Measurements from ENCODE around the gene MYO5C. TPM values are rescaled to one million over a fixed set of nuclear protein-coding genes. Genes with fewer than 3 reads are reported as not detected.

MYO5C gene
- total and polyA plus RNA-seq, 12 donors = 0.81 to 10.7 (median 2.5) TPM

GRCh38 chr15:52338891-52339290, 43.3 kb upstream of the MYO5C start:
- Histone ChIP-seq H3K36me3 (replicated peaks in 1 of 2) (peaks cover 0 to 4% of the 10 kb centered on the region in 2 donors), H3K9me3 (replicated peaks in 1 of 3) (no peaks in the 10 kb centered on the region), H3K27me3 (no peaks in the 10 kb centered on the region), H3K4me1 (replicated peaks in 1 of 2) (no peaks in the 10 kb centered on the region), H3K4me3 (no peak overlapping the region), H3K27ac (no peak overlapping the region)
- 96 to 100% (median 98%) methylated on average over 1 of the region's 1 CpG for WGBS, 4 donors
- no peak for DNase-seq
- intact Hi-C loops (cut with DNase I) = no loop called here
- TF ChIP-seq POLR2A (IDR thresholded peaks at IDR 0.05) (no peak), CTCF (IDR thresholded peaks at IDR 0.05) (no peak)

DNA sequence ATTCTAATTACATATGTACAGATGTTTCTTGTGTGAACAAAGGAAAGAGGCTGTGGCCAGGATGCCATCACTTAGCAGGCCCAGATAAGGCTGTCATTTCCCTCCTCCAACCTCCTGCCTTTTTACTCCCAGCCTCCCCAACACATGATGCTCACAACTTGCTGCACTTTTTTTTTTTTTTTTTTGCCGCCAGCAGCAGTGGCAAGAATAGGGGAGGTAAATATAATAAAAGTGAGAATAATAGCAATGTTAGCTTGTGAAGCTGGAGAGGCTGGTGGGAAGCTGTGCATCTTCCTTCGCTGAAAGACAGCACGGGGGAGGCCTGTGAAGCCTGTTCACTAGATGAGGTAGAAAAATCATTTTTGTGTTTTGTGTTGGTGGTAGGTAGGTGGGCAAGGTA, 42.5 kb upstream of the MYO5C start:
- Histone ChIP-seq H3K27ac (no peak overlapping the region), H3K9me3 (replicated peaks in 1 of 3) (no peaks in the 10 kb centered on the region), H3K4me3 (no peak overlapping the region), H3K4me1 (replicated peaks in 1 of 2) (no peaks in the 10 kb centered on the region), H3K27me3 (no peaks in the 10 kb centered on the region), H3K36me3 (replicated peaks in 1 of 2) (peaks cover 0 to 4% of the 10 kb centered on the region in 2 donors)
- TF ChIP-seq POLR2A (IDR thresholded peaks at IDR 0.05) (no peak), CTCF (IDR thresholded peaks at IDR 0.05) (no peak)
- intact Hi-C loops (cut with DNase I) = no loop called here
- WGBS, 4 donors = 92 to 99% (median 93%) methylated on average over 3 of the region's 3 CpGs
- DNase-seq = no peak

DNA sequence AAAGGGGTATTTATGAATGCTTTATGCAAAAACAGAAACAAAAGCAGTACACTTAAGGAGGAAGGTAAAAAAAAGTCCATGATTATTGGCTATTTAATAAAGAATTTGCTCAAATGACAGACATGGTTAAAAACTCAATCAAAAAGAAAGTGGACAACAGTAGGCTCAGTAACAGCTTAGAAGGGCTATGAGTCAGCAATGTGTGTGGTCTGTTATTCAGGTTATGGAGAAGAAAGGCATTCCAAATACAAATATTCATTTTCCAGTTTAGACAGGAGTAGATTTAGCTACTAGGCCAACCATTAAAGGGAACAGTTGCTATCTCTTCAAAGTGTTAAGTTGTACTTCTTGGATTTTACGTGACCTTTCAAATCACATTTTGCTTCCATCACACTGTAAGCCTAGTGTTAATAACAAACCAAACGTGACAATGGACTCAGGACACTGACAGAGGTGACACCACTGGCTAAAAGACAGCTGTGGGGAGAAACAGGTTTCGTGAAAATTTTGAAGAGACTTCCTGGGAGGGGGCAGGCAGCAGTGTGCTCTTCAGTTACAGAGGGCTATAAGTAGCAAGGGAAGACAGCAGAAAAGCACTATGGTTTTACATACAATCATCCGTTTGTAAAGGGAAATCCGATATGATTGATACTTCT, 41.7 kb upstream of the MYO5C start:
- intact Hi-C loops (cut with DNase I) = no loop called here
- no peaks in the 10 kb centered on the region for H3K27me3 ChIP-seq
- DNase-seq = no peak
- no peaks in the 10 kb centered on the region for H3K4me1 ChIP-seq (replicated peaks in 1 of 2)
- H3K4me3 ChIP-seq = no peak overlapping the region
- TF ChIP-seq CTCF (IDR thresholded peaks at IDR 0.05) (no peak), POLR2A (IDR thresholded peaks at IDR 0.05) (no peak)
- peaks cover 0 to 4% of the 10 kb centered on the region in 2 donors for H3K36me3 ChIP-seq (replicated peaks in 1 of 2)
- WGBS, 4 donors = 81 to 87% (median 83%) methylated on average over 5 of the region's 5 CpGs
- no peaks in the 10 kb centered on the region for H3K9me3 ChIP-seq (replicated peaks in 1 of 3)
- H3K27ac ChIP-seq = no peak overlapping the region

DNA sequence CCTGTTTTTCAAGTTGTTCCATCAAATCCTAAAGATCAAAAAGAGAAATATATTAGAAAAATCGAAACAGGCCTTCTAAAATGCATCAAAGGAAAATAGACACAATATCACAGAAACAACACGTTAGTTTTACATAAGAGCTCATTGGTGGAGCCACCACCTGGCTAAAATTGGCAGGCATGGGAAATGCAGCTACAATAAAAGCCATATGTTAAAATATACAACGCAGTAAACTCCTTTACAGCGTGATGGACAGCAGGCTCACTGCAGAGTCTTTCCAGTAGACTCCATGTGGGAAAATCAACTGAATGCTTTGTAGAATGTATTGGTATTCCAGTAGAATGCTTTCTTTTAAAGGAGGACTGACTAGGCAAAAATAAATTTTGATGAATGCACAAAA, 40.9 kb upstream of the MYO5C start:
- intact Hi-C loops (cut with DNase I) = no loop called here
- H3K36me3 ChIP-seq (replicated peaks in 1 of 2) = peaks cover 0 to 4% of the 10 kb centered on the region in 2 donors
- TF ChIP-seq POLR2A (IDR thresholded peaks at IDR 0.05) (no peak), CTCF (IDR thresholded peaks at IDR 0.05) (no peak)
- no peaks in the 10 kb centered on the region for H3K27me3 ChIP-seq
- DNase-seq = no peak
- 88 to 91% (median 90%) methylated on average over 4 of the region's 4 CpGs for WGBS, 4 donors
- no peaks in the 10 kb centered on the region for H3K4me1 ChIP-seq (replicated peaks in 1 of 2)
- no peak overlapping the region for H3K27ac ChIP-seq
- no peak overlapping the region for H3K4me3 ChIP-seq
- H3K9me3 ChIP-seq (replicated peaks in 1 of 3) = no peaks in the 10 kb centered on the region

Measured in adrenal gland (tissue), 12 donors.